Activated naive CD4-positive, alpha-beta T cell treated with anti-CD3 and anti-CD28 coated beads, Interleukin-2, amount 50 U/mL, for 16 hours (primary cell): ENCODE measurements around the gene PLPP7.
"Not testable (repeated sequence)": the region's sequence is repeated elsewhere in the genome, so short reads cannot be mapped to it uniquely, and the experiment has no call there.

Experiments used
- DNase-seq: peaks from one replicate; pipeline ENCODE4 v3.0.0-alpha.2; 2020

Gene PLPP7

GRCh38 chr9:131270171-131271015, 19.1 kb upstream of the PLPP7 start:
- peak; percentile 49 for DNase-seq

GRCh38 chr9:131271016-131271273, 18.6 kb upstream of the PLPP7 start:
- DNase-seq: not testable (repeated sequence)

GRCh38 chr9:131271506-131271931, 18.0 kb upstream of the PLPP7 start:
- peak; percentile 41 for DNase-seq

GRCh38 chr9:131272212-131272611, 17.3 kb upstream of the PLPP7 start:
- no peak for DNase-seq

- no peak for DNase-seq
Measured at GRCh38 chr9:131273146-131273855, 16.2 kb upstream of the PLPP7 start.

- no peak for DNase-seq
Measured at GRCh38 chr9:131273856-131274673, 15.5 kb upstream of the PLPP7 start.

GRCh38 chr9:131274674-131275331, 14.7 kb upstream of the PLPP7 start:
- DNase-seq: no peak

GRCh38 chr9:131275332-131276093, 14.0 kb upstream of the PLPP7 start:
- no peak for DNase-seq

- peak; percentile 57 for DNase-seq
Measured at GRCh38 chr9:131276094-131276888, 13.2 kb upstream of the PLPP7 start, which contains the start of gene FAM78A. Gene FAM78A (minus strand): TSS chr9:131276510. CDS start chr9:131276179, 331 bp downstream.

GRCh38 chr9:131276891-131277286, 12.6 kb upstream of the PLPP7 start:
- DNase-seq: peak; percentile 51

- peak; percentile 42 for DNase-seq
Measured at GRCh38 chr9:131277287-131277909, 12.1 kb upstream of the PLPP7 start.

GRCh38 chr9:131277910-131278701, 11.4 kb upstream of the PLPP7 start:
- DNase-seq: peak; percentile 75

- no peak for DNase-seq
Measured at GRCh38 chr9:131278702-131279111, 10.8 kb upstream of the PLPP7 start.

- DNase-seq: no peak
Measured at GRCh38 chr9:131279196-131279862, 10.2 kb upstream of the PLPP7 start.

GRCh38 chr9:131279863-131280570, 9.5 kb upstream of the PLPP7 start:
- no peak for DNase-seq

GRCh38 chr9:131280660-131281059, 8.9 kb upstream of the PLPP7 start:
- DNase-seq: no peak

- no peak for DNase-seq
Measured at GRCh38 chr9:131281119-131281965, 8.2 kb upstream of the PLPP7 start.

GRCh38 chr9:131282175-131282574, 7.3 kb upstream of the PLPP7 start:
- no peak for DNase-seq
